ENCODE data around the gene AHDC1.

GRCh38 chr1:27513528-27513927 is 90.4 kb downstream of the AHDC1 start:
- TF ChIP-seq EP300 (conservative IDR thresholded peaks at IDR 0.05; ENCODE audit: poor library complexity, severe bottlenecking): no peak
- no peak for TF ChIP-seq CTCF (IDR thresholded peaks at IDR 0.05; ENCODE audit: poor library complexity, severe bottlenecking)
- TF ChIP-seq POLR2AphosphoS5 (IDR thresholded peaks at IDR 0.05): no peak
- TF ChIP-seq RAD21 (conservative IDR thresholded peaks at IDR 0.05): no peak
- no peak for TF ChIP-seq MXI1 (conservative IDR thresholded peaks at IDR 0.05; ENCODE audit: poor library complexity, severe bottlenecking)
- TF ChIP-seq EZH2 (IDR thresholded peaks at IDR 0.05; ENCODE audit: borderline replicate concordance, insufficient read depth, low read length, poor library complexity, severe bottlenecking): no peak
- no peak for TF ChIP-seq REST (IDR thresholded peaks at IDR 0.05; ENCODE audit: borderline replicate concordance)

Data from neural cell (in vitro differentiated cells).